GM19468 (cell line): ENCODE data around the gene BCL2.

Experiments used
- ATAC-seq: cut with Tn5 transposase; IDR thresholded peaks from one replicate; pipeline ENCODE4 v1.9.1; 2021; ENCODE audit warnings: mild to moderate bottlenecking, moderate library complexity, moderate number of reproducible peaks; ENCODE audit not compliant: unreplicated experiment; ENCODE audit errors: extremely low read depth

BCL2 gene

DNA sequence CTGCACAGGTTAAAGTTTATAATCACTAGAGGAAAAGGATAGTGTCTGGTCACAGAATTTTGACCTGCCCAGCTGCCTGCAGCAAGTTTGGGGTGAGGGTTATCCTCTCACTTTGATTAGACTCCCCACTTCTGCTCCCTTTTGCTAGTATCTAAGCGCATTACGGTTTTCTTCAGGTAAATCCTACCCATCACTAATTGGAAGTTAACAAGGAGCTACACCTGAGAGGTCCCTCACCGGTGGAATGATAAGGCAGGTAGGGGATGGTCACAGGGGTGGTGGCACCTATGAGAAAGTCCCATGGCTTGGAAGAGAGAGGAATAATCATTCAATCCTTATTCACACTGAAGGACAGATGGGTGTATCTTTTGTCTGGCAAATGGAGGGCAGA is 7.6 kb downstream of the BCL2 start:
- no peak for ATAC-seq

DNA sequence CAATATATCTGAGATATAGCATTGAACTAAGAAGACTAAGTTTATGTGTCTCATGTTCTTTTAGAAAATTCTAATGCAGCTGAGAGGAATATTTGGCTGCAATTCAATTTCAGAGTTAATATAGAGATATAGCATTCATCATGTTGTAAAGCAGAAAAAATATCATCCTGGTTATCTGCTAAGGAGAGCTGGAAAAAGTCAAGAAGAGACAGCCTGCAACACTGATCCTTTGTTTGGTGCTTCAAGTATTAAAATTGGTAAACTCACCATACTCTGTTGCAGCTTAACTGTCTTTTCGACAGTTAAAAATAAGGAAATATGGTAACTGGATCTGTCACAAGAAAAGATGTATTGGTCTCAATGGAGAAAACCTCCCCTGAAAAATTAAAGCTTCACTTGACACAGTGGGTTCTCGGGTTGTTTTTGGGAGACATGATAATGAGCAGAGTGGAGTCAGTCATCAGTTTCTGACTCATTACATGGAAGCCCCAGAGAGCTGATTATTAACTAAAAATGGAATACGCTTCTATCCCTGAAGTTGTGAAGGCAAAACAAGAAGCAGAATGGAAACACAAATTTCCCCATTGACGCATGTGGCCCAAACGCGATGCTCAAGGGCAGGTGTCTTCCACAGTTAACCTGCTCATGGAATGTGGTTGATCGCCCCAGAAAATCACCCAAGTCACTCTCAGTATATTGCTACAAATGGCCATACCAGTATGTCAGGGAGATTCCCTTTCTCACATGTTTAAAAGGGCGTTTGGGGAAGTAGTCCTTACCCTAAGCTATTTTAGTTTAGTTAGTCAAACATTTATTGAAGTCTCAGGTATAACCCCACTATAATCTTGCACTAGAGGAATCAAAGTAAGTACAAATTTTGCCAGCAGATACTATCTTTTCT is 8.2 kb downstream of the BCL2 start:
- peak; percentile 57 for ATAC-seq

DNA sequence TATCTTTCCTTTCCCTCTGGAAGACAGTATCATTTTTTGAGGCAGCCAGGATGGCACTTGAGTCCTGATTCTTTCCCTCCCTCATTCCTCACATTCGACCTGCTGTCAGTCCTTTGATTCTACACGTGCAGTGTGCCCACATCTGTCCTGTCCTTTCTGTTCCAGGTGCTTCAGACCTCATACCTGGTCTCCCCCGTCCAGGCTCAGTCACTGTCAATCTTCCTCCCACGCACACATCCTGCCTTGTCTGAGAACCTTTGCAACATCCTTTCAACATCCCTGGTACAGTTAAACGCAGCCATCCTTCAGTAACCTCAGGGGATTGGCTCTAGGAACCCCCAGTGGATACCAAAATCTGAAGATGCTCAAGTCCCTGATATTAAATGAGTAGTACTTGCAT is 10.1 kb downstream of the BCL2 start:
- no peak for ATAC-seq

DNA sequence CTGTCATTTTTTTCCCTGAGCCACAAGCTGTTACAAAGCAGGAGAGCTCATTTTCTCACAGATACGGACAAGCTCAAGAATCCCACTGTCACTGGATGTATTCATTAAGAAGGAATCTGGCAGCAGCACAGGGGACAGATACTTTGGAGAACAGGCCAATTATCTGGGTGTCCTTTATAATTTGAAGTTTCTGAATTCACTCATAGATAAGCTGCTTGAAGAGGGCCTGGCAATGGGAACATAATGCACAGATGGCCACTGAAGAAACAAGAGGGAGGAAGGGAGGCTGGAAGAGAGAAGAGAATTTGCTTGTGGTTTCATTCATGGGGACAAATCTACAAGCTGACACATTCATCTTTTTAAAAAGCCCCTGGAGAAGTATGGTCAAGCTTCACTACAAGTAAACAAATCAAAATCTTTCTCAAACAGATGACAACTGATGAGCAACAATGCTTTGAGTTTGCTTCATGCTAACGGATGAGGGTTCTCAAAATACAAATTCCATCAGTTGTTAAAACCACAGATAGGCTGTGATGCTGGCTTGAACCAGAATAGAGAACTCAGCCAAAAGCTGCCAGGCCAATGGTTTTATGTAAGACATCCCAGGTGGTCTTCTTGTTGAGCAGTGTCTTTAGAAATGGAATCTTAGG is 11.9 kb downstream of the BCL2 start:
- ATAC-seq = no peak

DNA sequence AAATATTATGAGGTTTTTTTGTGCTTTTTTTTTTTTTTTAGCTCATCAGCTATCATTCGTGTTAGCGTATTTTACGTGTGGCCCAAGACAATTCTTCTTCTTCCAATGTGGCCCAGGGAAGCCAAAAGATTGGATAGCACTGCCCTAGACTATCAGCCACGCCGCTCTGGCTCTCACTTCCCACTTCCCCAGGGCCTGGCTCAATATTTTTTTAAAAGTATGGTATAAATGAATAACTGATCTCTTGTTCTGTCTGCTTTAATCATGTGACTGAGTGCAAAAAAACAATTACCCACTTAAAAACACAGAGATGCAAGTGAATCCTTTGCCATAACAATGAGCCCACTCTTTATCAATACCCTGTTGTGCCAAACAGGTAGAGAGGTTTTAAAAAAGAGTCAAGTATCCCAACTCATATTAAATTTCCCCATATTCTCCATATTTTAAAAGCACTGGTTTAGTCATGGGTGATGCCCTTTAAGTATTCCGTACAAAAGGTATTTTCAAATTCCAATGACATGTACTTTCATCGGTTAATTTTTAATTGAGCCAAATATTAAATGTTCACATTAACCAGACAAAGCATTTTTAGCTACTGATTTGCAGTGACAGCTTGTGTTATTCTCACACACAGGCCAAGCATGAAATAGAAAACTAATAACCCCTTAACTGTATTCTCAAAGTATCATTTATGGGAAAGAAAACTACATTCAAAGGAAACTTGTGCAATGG is 12.6 kb downstream of the BCL2 start:
- ATAC-seq = no peak

DNA sequence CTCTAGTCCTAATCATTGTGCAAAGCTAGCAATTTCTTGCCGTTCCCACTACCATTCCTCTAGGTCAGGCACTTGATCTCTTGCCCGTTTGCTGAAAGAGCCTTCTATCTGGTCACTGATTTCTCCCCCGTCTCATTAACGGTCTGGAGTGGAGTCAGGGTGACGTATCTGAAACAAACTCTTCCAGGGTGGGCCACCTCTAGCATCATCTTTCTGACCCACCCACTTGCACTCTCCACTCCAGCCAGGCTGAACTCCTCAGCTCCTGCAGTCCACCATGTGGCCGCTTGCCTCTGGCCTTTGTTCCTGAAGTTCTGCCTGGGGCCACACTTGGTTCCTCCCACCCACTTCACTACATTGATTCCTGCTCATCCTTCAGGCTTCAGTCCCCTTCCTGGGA is 13.3 kb downstream of the BCL2 start:
- no peak for ATAC-seq

DNA sequence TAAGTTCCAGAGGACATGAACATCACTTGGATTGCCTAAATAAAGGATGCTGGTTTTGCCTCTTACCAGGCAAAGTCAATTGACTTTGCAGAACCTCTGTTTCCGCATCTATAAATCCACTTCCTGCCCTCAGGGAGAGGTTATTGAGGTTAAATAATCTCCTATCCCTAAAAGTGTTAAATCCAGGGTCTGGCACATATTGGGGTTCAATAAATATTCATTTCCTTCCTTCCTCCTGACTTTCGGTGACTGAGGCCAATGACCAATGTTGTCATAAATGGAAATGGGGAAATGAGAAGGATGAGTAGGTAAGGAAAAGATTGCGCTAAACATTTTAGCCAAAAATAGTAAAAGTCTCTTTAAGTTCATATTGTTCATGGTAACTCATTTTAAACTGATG is 16.0 kb downstream of the BCL2 start:
- ATAC-seq = no peak

DNA sequence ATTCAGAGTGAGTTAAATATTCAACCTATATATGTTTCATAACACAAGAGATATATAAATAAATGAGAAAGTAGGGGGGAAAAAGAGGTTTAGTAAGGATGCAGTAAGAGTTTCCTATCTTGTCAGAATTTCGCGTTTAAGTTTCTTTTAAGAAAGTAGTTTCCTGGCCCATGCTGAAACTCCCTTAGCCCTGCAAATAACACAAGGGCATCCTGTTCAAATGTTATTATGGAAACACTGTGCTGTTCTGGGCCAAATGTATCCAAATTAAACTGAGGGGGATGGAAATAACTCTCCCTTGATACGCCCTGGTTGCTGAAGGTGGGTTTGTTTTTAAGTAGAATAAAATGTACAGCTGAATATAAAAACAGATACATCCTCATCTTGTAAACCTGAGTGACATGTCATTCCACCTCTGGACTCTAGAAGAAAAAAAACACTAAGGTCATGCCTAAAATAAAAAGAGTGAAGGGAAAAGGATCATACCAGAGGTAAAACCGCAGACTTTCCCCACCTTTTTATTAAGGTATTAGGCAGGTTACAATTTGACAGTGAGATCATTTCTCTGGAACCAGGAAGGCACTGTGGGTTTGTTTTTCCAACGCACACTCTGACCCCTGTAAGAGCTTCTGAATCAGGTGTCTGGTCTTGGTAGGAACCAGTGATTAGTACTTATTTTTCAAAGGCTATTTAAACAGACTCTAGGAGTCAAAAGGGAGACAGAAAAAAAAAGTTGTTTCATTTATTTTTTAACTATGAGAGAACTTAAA is 16.7 kb downstream of the BCL2 start:
- no peak for ATAC-seq

DNA sequence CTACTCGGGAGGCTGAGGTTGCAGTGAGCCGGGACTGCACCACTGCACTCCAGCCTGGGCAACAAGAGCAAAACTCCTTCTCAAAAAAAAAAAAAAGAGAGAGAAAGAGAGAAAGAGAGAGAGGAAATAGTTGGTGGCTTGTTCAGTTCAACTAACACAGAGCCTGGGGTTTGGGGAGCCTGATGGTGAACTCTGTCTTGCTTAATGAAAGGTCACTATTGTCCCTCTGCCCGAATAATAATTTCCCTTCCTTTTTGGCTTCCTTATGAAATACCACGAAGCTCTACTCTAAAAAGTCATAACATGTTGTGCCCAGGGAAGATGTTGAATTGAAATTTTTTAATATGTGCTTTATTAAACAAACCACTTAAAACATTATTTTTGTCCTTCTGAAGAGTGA is 17.3 kb downstream of the BCL2 start:
- no peak for ATAC-seq

DNA sequence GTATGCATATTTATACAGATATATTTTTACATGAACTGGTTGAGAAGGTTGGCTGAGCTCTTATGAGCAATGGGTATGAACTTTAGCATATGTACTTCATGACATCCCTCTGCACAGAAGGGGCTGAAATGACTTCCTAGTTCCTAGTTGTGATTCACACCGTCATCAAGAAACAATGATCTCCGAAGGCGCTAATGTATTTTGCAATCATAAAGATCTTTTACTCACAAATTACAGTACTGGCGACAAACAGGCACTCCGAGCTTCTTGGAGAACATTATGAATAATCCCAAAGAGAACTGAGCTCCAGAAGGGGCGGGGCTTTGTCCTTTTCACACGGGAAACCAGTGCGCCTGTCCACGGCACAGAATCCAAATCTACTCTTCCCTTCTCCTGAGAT is 18.1 kb downstream of the BCL2 start:
- no peak for ATAC-seq

DNA sequence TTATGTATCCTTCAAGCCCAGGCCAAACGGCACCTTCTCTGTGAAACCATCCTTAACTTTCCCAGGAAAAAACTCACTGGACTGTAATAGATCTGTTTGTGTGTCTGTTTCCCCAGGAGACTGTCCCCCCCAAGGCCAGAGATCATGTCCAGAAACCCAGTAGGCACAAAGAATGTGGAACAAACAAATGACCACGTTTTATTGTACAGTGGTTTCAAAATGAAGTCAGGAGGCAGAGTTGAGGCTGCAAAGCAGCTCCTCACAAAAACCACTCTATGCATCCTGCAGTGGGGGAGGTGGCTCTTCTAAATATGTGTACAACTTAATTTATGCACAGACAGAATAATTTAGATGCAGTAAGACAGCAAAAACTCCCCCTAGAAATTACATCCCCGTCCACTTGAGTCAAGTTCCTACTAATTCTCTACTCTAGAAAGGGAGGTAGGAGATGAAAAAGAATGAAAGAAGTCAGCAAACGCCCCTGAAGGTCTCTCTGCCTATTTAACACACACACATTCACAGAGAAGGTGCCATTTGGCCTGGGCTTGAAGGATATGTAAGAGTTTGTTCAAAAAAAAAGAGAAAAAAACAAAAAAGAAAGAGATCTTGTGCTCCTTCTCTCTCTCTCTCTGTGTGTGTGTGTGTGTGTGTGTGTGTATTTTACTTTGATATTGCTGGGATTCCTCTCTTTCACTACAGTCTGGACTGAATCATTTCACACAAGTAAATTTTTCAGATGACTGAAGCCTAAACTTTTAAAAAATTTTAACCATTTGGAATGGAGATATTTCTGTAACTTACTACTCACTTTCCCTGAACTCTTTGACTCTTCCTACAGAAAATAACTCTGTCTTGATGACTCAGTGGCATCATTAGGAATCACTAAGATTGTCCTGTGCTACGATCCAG is 19.5 kb downstream of the BCL2 start:
- ATAC-seq = no peak

DNA sequence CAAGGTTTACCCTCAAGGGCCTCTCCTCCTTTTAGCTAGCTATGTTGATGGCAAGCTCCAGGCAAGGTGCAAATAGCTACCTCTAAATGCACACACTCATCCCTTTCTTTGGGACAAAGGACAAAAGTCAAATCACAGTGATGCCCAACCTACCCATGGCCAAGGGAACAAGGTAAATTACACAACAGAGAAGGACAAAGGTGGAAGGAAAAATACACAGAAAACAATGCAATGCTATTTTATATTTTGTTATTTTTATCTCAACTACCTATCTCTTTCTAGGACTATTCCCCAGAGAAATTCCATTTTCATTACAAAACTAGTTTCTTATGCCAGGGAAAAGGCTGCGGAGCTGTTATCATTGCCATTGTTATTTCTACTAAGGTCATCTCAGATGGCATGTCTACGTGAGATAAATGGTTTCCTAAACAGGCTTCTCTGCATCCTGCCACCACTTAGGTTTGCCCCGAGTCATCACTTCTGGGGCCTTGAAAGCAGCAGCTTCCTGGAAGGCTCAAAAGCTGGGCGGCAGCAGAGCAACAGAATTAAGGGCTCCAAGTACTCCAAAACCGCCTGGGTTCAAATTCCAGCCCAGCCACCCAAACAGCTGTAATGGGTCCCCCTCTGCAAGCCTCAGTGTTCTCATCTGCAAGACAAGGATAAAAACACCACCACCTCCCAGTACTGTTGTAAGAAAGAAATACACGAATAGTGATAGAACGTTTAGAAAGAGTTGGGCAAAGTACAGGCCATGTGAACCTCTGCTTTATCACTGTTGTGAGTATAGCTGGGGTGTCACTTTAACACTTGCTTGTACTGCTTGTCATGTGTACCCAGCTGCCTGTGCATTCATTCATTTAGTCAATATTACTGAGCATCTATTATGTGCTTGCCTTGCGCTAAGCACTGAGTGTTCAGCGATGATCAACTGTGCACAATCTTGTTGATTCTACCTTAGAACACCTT is 20.9 kb downstream of the BCL2 start:
- no peak for ATAC-seq

DNA sequence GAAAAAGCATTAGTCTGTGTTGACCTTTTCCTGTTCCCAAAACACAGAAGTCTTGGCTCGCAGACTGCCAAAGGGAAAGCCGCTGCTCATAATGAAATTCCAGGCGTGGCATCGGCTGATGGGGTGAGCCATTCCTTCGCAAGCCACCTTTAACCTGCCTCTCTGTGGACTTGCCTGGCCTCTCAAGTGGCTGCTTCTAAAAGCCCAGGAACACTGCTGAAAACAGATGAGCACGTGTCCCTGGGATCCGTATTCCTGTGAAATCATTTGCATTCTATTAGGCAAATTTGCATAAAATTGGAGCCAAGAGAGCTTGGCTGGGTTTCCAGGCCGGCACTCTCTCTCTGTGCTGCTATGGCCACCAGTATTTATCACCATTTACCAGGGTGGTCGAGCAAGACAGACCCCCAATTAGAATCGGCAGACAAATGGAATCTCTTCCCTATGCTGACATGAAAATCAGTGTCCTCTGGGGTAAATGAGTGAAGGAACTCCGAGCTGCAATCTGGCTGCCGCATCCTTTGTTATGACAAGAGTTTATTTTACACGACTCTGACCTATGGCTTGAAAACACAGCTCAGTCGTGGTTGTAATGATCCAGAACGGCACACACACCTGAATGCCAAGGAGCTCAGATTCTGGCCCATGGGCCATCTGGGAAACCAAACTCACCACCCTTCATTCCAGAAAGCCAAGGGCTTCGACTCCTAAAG is 21.7 kb downstream of the BCL2 start:
- no peak for ATAC-seq

DNA sequence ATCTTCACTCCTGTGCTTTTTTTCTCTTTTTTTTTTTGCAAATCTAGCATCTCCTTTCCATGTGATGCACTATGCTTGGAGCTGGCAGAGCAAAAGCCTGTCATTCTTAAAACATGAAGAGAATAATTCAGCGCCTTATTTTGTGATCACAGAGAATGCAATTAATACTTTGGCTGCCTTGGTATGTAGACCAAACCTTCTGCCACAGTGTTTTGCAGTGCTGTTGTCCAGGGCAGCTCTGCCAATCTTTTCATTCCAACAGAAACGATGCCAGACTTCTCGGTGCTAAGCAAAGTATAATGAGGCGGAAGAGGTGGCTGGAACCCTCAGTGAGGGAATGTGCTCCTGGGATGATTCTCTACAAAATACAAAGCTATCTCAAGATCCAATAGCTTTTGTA is 25.6 kb downstream of the BCL2 start:
- no peak for ATAC-seq

DNA sequence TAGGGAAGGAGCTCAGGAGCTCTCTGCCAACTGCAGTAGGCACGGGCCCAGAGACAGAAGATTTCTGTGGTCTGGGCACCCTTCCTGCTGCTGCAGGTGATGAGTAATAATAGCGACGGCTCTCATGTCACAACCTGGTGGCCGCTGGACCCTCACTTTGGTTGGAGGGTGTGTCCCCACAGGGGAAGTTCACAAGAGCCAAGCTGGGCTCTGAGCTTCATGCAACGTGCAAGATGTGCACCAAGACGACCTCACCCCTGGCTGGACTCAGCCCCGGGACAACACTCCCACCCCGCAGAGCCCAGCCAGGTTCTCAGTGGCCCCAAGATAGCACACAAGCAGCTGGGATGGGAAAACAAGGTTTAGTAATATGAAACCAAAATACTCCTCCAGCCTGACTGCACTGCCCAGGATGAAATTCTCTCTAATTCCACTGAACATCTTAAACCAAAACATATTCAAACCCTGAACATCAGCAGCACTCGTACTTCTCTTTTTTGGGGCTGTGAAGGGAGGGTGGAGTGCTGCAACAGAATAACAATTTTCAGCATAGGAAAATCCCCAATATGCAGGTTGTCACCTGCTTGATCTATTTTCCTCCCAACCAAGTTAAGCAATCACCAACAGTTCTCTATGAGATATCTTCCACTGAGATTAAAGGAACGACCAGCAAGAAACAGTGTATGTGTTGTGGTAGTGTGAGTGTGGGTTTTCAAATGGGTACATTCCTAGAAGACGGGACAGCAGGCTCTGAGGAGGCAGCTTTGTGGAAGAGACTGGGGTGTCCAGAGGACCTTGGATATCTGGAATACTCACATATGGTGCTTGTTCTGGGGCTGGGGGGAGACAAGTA is 26.5 kb downstream of the BCL2 start:
- no peak for ATAC-seq

DNA sequence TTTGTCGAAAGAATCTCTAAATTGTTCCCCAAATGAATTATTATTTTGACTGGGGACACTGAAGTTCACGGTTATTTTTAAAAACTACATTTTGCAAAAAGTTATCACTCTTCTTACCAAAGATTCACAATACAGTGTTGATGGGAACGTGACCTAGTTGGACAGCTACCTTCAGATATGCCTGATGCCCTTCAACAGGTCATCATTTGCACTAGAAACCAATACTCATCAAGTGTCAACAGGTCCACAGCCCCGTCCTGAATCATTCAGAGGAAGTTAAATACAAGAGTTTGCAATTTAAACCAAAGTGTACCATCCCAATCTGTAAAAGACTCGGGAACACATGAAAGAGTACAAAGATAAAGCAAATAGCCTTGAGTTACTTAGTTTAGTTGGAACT is 28.3 kb downstream of the BCL2 start:
- ATAC-seq = no peak

DNA sequence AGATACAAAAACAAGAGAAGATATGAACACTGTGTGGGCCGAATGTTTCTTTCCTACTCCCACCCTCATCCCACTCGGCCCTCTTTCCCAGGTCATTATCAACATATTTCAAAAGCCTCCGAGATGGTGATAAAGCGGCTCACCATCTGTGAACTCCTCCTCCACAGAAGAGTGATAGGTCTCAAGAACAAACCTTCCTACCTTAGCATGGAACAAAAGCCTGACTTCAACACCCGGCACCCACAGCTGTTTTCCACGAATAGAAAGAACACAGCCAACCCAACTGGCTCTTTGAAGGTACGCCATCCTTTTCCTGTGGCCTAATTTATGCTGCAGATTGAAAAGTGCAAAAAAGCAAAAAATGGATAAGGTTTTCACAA is 28.8 kb downstream of the BCL2 start:
- no peak for ATAC-seq
